Measurements from ENCODE around the gene C4orf51.
"Not testable (repeated sequence)": the region's sequence is repeated elsewhere in the genome, so short reads cannot be mapped to it uniquely, and the experiment has no call there.

The C4orf51 gene

DNA sequence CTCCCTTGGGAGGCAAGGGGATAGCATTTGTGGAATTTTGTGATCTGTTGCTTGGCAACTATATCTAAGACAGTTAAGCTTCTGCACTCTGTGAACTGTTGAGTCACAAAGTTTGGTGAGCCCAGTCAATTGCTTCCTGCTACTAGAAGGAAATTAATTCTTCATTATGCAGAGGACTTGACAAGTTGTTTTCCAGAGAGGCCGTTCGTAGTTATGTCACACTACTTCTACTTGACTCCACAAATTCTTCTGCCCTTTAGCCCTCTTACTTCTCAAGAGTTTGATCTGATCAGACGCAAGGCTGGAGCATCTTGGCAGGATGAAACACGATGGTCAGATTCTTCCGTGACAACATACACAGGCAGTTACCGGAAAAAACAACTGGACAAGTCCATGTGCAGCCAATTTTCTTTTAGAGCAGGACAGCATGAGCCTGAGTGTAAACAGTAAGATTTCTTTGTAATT, at the start of gene C4orf51:
TSS of gene C4orf51 (plus strand) at position 156 of the 465 bp plus-strand sequence. CDS start at position 214, 58 bp downstream.
- DNase-seq, result no peak

DNA sequence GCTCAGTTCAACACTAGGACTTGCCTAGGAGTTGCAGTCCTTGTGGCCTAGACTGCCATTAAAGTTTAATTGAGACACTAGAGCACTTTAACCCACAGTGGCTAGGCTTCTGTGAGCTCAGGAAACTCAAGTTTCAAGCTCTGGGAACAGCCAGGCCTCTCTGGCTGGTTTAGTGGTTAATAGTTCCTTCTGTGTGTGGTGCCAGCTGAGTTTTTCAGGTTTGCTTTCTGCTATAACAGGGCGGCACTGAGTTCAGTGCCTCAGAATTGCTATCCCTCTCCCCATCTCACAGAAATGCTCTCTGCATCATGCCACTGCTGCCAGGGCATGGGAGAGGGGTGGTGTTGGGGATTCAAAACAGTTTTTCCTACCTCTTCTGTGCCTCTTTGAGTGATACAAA, 44.8 kb upstream of the C4orf51 start:
- DNase-seq, result no peak

GRCh38 chr4:145635630-145636029, 44.3 kb upstream of the C4orf51 start:
- DNase-seq, result no peak

- no peak for DNase-seq
These were observed 40.7 kb upstream of the C4orf51 start for GRCh38 chr4:145639186-145639698.

DNA sequence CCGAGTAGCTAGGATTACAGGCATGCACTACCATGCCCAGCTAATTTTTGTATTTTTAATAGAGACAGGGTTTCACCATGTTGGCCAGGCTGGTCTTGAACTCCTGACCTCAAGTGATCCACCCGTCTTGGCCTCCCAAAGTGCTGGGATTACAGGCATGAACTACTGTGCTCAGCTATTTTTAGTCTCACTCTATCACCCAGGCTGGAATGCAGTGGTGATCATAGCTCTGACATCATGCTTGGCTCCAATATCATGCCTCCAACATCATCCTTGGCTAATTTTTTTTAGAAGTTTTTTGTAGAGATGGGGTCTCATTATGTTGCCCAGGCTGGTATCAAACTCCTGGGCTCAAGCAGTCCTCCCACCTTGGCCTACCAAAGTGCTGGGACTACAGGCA, 39.7 kb upstream of the C4orf51 start:
- DNase-seq, result not testable (repeated sequence)

- DNase-seq, result no peak
These were observed 36.7 kb upstream of the C4orf51 start for GRCh38 chr4:145643295-145643694.

DNA sequence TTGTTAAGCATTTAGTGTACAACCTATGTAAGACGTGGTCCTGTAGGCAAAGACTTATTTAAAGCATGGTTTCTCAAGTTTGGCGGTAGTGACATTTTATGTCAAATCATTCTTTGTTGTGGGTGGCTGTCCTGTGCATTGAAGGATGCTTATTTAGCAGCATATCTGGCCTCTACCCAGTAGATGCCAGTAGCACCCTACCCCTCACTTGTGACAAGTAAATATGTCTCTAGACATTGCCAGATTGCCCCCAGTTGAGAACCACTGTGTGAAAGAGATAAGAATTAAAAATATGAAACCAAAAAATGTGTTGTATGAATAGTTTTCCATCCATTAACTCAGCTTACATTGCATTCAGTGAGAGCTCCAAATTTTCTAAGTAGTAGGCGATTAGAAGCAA, 35.2 kb upstream of the C4orf51 start:
- no peak for DNase-seq

DNA sequence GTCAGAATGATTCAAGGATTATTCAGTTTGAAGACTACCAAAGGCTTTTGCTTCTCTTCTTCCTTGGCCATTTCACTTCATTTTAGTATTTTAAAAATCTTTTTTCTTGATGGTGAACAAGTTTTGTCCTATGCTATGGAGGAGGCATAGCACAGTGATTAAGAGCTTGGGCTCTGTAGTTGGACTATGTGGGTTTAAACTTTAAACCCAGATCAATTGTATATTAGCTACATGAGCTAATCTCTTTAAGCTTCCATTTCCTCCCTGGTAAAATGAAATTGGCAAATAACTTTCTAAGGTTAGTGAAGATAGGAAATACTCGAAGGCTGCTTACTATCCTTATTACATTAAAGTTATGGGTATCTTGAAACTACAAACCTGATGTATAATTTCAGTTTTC, 23.8 kb upstream of the C4orf51 start:
- no peak for DNase-seq

DNA sequence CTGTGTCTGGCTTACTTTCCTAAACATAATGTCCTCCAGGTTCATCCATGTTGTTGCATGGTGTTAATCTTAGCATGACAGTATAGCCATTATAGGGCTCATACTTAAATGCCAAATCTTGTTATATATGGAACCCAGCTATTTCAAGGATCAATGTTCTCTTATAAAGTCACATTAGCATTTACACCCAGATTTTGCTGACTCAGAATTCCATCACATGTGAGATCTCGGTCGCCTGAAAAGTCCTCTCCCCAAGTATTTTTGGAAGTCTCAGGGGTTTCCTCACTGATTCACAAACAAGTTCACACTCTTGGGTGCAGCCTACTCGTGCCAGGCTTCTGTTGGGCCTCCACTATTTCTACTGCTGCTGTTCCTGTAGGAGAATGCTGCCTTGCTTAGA, 19.9 kb upstream of the C4orf51 start:
- DNase-seq, result no peak

DNA sequence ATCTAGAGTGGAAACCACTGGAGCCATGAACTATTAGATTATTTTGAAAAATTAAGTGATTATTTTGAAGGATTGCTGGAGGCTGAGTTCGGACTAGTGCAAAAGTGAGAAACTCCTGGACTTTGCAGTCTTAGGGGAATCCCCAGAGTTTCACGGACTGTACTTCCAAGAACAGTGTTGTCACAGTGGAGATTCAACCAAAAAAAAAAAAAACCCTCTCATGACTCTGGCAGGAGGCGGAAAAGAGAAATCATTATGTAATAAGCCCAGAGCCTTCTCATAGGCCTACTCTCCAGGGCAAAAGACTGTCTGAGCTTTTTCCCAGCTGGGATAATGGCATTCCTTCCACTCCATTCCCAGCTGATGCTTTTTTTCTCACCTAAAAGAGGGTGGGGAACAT, 16.8 kb upstream of the C4orf51 start:
- DNase-seq, result no peak

GRCh38 chr4:145665773-145666172, 14.2 kb upstream of the C4orf51 start:
- no peak for DNase-seq

- DNase-seq, result no peak
These were observed 9.5 kb upstream of the C4orf51 start for GRCh38 chr4:145670422-145670821.

DNA sequence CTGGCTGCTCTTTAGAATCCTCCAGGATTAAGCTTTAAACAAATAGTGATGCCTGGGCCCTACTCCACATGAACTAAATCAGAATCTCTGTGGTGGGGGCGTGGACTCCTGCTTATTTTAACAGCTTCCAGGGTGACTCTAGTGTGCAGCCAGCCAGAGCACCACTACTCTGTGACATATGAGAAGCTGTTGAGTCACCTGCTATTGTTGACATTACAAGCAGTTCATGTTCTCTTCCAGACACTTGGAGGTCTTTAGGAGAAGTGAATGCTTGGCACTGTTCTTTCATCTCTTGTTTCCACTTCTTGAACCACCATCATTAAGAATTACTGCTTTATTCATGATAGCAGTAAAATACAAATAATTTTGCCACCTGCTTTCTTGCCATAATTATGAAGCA, 426 bp upstream of the C4orf51 start:
- peak; percentile 47 for DNase-seq

GRCh38 chr4:145680902-145681301, 956 bp downstream of the C4orf51 start:
- DNase-seq, result no peak

DNA sequence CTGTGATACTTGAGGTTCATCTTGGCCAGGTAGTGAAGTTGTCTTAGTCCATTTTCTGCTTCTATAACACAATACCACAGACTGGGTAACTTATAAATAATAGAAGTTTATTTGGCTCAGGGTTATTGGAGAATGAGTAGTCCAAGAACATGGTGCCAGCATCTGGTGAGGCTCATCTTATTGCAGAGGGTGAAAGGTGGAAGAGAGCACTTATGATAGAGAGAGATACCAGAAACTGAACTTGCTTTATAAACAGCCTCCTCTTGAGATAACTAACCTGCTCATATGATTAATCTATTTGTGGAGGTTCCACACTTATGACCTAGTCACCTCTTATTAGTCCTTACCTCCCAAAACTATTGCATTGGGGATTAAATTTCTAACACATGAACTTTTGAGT, 1.6 kb downstream of the C4orf51 start:
- no peak for DNase-seq

DNA sequence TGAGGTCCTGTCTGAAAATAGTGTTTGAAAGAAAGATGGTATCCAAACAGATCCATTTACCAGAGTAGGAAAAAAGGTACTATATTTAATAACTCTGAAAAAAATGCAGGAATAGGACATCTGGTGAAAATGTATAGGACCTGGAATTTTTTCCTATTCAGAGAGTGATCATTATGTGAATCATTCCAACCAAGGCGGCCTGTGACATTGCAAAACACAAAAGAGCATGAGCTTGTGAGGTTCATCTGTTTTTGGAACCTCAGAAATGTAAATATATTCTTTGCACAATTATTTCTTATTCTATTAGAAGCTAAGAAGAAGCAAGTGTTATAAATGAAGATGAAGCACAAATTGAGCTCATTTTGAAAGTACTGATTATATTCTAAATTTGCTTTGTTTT, 2.0 kb downstream of the C4orf51 start:
- DNase-seq, result no peak

DNA sequence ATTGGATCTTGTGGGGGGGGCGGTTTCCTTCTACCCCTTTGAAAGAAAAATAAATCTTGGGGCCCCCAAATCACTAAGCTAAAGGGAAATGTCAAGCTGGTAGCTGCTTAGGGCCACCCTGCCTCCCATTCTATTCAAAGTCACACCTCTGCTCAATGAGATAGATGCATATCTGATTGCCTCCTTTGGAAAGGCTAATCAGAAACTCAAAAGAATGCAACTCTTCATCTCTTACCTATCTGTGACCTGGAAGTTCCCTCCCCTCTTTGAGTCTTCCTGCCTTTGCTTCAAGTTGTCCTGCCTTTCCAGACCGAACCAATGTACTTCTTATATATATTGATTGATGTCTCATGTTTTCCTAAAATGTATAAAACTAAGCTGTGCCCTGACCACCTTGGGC, 7.0 kb downstream of the C4orf51 start:
- DNase-seq, result no peak

DNA sequence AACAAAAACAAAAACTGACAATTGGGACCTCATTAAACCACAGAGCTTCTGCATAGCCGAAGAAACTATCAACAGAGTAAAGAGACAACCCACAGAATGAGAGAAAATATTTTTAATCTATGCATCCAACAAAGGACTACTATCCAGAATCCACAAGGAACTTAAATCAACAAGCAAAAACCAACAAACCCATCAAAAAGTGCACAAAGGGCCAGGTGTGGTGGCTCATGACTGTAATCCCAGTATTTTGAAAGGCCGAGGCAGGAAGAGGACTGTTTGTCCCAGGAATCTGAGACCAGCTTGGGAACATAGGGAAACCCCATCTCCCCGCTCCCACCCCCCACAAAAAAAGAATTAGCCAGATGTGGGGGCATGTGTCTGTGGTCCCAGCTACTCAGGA, 10.7 kb downstream of the C4orf51 start:
- DNase-seq, result no peak

GRCh38 chr4:145691416-145691815, 11.5 kb downstream of the C4orf51 start:
- not testable (repeated sequence) for DNase-seq

- no peak for DNase-seq
These were observed 15.0 kb downstream of the C4orf51 start for GRCh38 chr4:145694929-145695328.

- DNase-seq, result no peak
These were observed 17.4 kb downstream of the C4orf51 start for GRCh38 chr4:145697332-145697731.

DNA sequence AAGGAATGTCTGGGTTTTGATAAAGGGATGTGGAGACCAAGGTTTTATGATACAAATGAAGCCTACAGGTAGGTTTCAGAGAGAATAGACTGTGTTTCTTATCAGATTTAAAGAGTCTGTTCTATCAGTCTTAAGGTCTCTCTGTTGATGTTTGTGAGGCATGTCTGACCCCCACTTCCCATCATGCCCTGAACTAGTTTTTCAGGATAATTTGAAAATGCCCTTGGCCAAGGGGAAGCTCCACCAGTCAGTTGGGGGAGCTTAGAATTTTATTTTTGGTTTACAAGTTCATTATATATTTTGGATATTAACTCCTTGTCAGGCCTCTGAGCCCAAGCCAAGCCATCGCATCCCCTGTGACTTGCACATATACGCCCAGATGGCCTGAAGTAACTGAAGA, 18.6 kb downstream of the C4orf51 start:
- no peak for DNase-seq

DNA sequence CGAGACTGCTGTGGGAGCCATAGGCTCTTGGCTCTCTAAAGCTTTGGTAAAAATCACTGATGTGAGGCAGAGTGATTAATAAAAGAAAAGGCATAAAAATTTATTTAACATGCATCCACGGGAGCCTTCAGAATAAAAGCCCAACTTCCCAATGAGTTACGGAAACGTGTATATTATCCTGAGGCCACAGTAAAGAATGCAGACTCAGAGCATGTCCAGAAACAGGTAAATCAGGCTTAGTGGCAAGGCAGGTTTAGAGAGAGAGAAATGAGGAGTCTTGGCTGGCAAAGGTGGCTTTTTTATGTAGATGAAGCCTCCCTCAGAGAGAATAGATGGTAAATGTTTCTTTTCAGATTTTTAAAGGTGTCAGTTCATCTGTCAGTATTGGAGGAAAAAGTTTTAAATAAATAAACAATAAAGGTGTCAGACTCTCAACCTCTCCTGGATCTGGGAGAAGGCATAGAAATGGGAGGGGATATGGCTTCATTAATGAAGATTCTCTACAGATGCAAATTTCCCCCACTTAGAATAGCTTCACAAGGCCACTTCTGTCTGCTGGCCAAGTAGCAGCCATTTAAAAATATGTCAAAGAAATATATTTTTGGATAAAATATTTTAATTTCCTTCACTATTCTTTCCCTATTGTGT, 24.0 kb downstream of the C4orf51 start:
- DNase-seq, result no peak

DNA sequence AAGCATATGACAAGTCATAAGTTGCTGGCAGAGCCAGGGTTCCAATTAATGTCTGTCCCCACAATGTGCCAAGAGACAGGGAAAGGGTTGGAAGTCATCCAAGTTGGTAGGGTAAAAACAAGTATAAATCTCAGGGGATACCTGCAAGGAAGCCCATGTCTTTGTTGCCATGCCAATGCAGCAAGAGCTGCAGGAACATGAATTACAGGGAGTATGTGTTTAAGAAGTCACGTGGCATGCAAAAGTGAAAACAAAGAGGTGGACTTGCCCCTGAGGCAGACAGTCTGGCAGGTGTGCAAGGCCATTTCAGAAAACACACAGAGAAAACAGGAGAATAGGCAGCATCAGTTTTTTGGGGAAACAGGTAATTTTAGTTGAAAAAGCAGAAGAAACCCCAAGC, 29.4 kb downstream of the C4orf51 start:
- peak; percentile 80 for DNase-seq

DNA sequence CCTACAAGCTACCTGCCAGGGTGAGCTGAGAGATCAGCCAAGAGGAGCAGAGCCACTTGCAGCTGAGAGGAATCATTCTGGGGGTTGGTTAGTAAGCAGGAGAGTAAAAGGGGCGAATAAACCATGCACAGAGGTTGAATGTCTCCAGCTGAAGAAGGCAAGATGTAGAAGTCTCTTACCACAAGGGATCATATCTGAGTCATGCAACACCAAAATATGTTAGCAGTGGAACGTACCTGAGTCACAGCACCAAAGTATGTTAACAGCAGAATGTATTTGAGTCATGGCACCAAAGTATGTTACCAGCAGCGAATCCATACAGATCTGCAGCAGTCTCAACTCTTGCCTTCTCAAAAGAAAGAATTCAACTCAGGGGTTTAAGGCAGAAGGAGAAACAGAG, 29.9 kb downstream of the C4orf51 start:
- no peak for DNase-seq

Measured in NCI-H1436 (cell line).